Aortic smooth muscle cell (primary cell): ENCODE measurements around the gene ADCY9. TPM values are rescaled to one million over a fixed set of nuclear protein-coding genes. Genes with fewer than 3 reads are reported as not detected.

ENCODE experiments used
- total RNA-seq: library from RNA; depleted of rRNA; stranded (reverse); fragments of >200 nt; gene quantifications from 2 replicates; pipeline ENCODE4 v1.2.3, GENCODE V29; 2014

Gene ADCY9
- total RNA-seq, result 19.9 and 32.8 TPM in 2 replicates

GRCh38 chr16:4116325-4117249 lies at the start of gene ADCY9:
TSS of gene ADCY9 (minus strand) at chr16:4116442. CDS start at chr16:4115442, 1,000 bp downstream.

Other genes starting within 250 kb of the ADCY9 start
- gene CREBBP, start 235.7 kb downstream of the ADCY9 start, total RNA-seq, result 15.1 and 27.0 TPM in 2 replicates
- under 0.01 TPM in 1 of 2 replicates, not detected in the other for gene SRL, start 125.6 kb upstream of the ADCY9 start, total RNA-seq
- gene TFAP4, start 156.6 kb upstream of the ADCY9 start, total RNA-seq, result 3.7 and 5.7 TPM in 2 replicates
- gene GLIS2, start 199.6 kb upstream of the ADCY9 start, total RNA-seq, result 2.6 and 4.1 TPM in 2 replicates
- gene PAM16, start 234.9 kb upstream of the ADCY9 start, total RNA-seq, result 11.9 and 24.0 TPM in 2 replicates